H1 (cell line): ENCODE measurements around the gene GRIA1. TPM values are rescaled to one million over a fixed set of nuclear protein-coding genes. Genes with fewer than 3 reads are reported as not detected.

Experiments used
- CTCF ChIA-PET: fragments of 300-600 bp; sonication (Branson Sonifier 250); formaldehyde crosslinking; loops from one replicate; lab custom pipeline; 2021; ENCODE audit not compliant: partially characterized antibody; lab: Charles Lee
- POLR2A ChIA-PET: fragments of 300-600 bp; sonication (Branson Sonifier 250); formaldehyde crosslinking; loops from one replicate; lab custom pipeline; 2021; ENCODE audit warnings: inconsistent platforms; ENCODE audit not compliant: partially characterized antibody; lab: Charles Lee
- DNase-seq, 2 experiments: peaks; one replicate each; pipeline versions ENCODE4 v3.0.0 to v3.0.0-alpha.2; 2010 to 2022; ENCODE audit warnings: low spot score in 2 of 2, low read depth in 1 of 2, mixed read lengths in 1 of 2
- FAIRE-seq: peaks from 2 replicates; lab custom pipeline; 2011; peaks lifted over from hg19 to GRCh38; lab: Jason Lieb, UNC
- H2AFZ ChIP-seq: 2 replicates; pipeline ENCODE4 v1.8.1; 2012; ENCODE audit warnings: low read length, inconsistent platforms
- H2AK5ac ChIP-seq: 2 replicates; pipeline ENCODE4 v1.6.1; 2013; ENCODE audit warnings: low read depth, low read length
- H2BK120ac ChIP-seq: replicated peaks from 2 replicates; pipeline ENCODE3; 2013; ENCODE audit warnings: low read depth, low read length, inconsistent platforms
- H2BK12ac ChIP-seq: 2 replicates; pipeline ENCODE4 v1.6.1; 2013; ENCODE audit warnings: low read depth, low read length
- H2BK15ac ChIP-seq: 2 replicates; pipeline ENCODE4 v1.6.1; 2013; ENCODE audit warnings: low read length
- H2BK20ac ChIP-seq: 2 replicates; pipeline ENCODE4 v1.6.1; 2013; ENCODE audit warnings: low read length
- H2BK5ac ChIP-seq: 2 replicates; pipeline ENCODE4 v1.6.1; 2013; ENCODE audit warnings: low read depth, low read length
- H3K14ac ChIP-seq: 2 replicates; pipeline ENCODE4 v1.6.1; 2013; ENCODE audit warnings: inconsistent platforms; ENCODE audit not compliant: insufficient read length
- H3K18ac ChIP-seq: 2 replicates; pipeline ENCODE4 v1.6.1; 2013; ENCODE audit warnings: low read length; ENCODE audit errors: extremely low read depth
- H3K23ac ChIP-seq: 2 replicates; pipeline ENCODE4 v1.6.1; 2013; ENCODE audit warnings: inconsistent platforms; ENCODE audit not compliant: insufficient read length
- H3K23me2 ChIP-seq: 2 replicates; pipeline ENCODE4 v1.6.1; 2013; ENCODE audit warnings: low read depth, low read length
- H3K27ac ChIP-seq: 2 replicates; pipeline ENCODE4 v1.6.1; 2011; ENCODE audit warnings: low read depth, low read length, inconsistent platforms
- H3K27me3 ChIP-seq, 4 experiments: replicated peaks in 1 of 4; 1 replicate in 1 of 4; 2 replicates in 3 of 4; pipeline versions ENCODE4 v1.6.1 to v1.8.1; 2011 to 2013; ENCODE audit warnings: low read length in 3 of 4, mild to moderate bottlenecking in 3 of 4, inconsistent platforms in 2 of 4, mixed read lengths in 2 of 4, moderate library complexity in 1 of 4; ENCODE audit not compliant: control insufficient read depth in 3 of 4, insufficient read depth in 3 of 4; ENCODE audit errors: extremely low read depth in 1 of 4
- H3K36me3 ChIP-seq, 4 experiments: 2 replicates each; pipeline versions ENCODE4 v1.6.1 to v1.8.1; 2011 to 2013; ENCODE audit warnings: mild to moderate bottlenecking in 4 of 4, low read length in 3 of 4, moderate library complexity in 2 of 4, control low read depth in 1 of 4, inconsistent platforms in 1 of 4; ENCODE audit not compliant: insufficient read depth in 4 of 4, control insufficient read depth in 2 of 4
- H3K4ac ChIP-seq: replicated peaks from 2 replicates; pipeline ENCODE3; 2013; ENCODE audit warnings: low read length, low read depth, mixed read lengths, inconsistent platforms; ENCODE audit not compliant: insufficient read length
- H3K4me1 ChIP-seq, 4 experiments: replicated peaks in 1 of 4; 1 replicate in 1 of 4; 2 replicates in 3 of 4; pipeline versions ENCODE4 v1.6.1 to v1.8.1; 2011 to 2013; ENCODE audit warnings: low read length in 3 of 4, inconsistent platforms in 2 of 4, mixed read lengths in 1 of 4; ENCODE audit not compliant: insufficient read depth in 4 of 4, control insufficient read depth in 3 of 4
- H3K4me2 ChIP-seq, 2 experiments: 2 replicates each; pipeline versions ENCODE4 v1.6.1 to v1.8.1; 2011 to 2013; ENCODE audit warnings: low read depth in 2 of 2, low read length in 2 of 2, control low read depth in 1 of 2, inconsistent platforms in 1 of 2, mild to moderate bottlenecking in 1 of 2; ENCODE audit not compliant: insufficient read depth in 1 of 2
- H3K4me3 ChIP-seq, 4 experiments: fragments of 200-600, 300-600 bp in 1 of 4; sonication (generic), shearing (Covaris generic), sonication (Bioruptor Twin) in 1 of 4; 2 replicates each; pipeline versions ENCODE4 v1.5.1 to v1.8.1; 2011 to 2016; ENCODE audit warnings: low read length in 4 of 4, low read depth in 3 of 4, control low read depth in 2 of 4, inconsistent platforms in 2 of 4, mild to moderate bottlenecking in 2 of 4, mixed read lengths in 1 of 4, moderate library complexity in 1 of 4; ENCODE audit not compliant: insufficient read depth in 2 of 4; ENCODE audit errors: extremely low read depth in 1 of 4
- H3K56ac ChIP-seq: replicated peaks from 2 replicates; pipeline ENCODE3; 2013; ENCODE audit warnings: low read depth, mild to moderate bottlenecking, mixed read lengths, low read length, inconsistent platforms; ENCODE audit not compliant: insufficient read length
- H3K79me1 ChIP-seq: 2 replicates; pipeline ENCODE4 v1.6.1; 2013; ENCODE audit warnings: low read depth, low read length, control low read depth
- H3K79me2 ChIP-seq, 2 experiments: 2 replicates each; pipeline versions ENCODE4 v1.6.1 to v1.8.1; 2012 to 2013; ENCODE audit warnings: low read length in 2 of 2, mild to moderate bottlenecking in 2 of 2, inconsistent platforms in 1 of 2; ENCODE audit not compliant: insufficient read depth in 2 of 2, control insufficient read depth in 1 of 2
- H3K9ac ChIP-seq, 4 experiments: replicated peaks in 1 of 4; 1 replicate in 1 of 4; 2 replicates in 3 of 4; pipeline versions ENCODE4 v1.6.1 to v1.8.1; 2011 to 2013; ENCODE audit warnings: low read depth in 3 of 4, low read length in 3 of 4, control low read depth in 2 of 4, mild to moderate bottlenecking in 2 of 4, moderate library complexity in 2 of 4, inconsistent platforms in 1 of 4; ENCODE audit errors: extremely low read depth in 1 of 4
- H3K9me3 ChIP-seq, 2 experiments: 2 replicates each; pipeline versions ENCODE4 v1.6.1 to v1.8.1; 2012 to 2013; ENCODE audit warnings: mild to moderate bottlenecking in 2 of 2, moderate library complexity in 2 of 2, control low read depth in 1 of 2, inconsistent platforms in 1 of 2, low read depth in 1 of 2, low read length in 1 of 2, mixed read lengths in 1 of 2; ENCODE audit not compliant: insufficient read depth in 2 of 2
- H4K20me1 ChIP-seq, 2 experiments: replicated peaks in 1 of 2; 2 replicates each; pipeline versions ENCODE3 to v1.8.1; 2011 to 2013; ENCODE audit warnings: inconsistent platforms in 2 of 2, low read length in 2 of 2, mild to moderate bottlenecking in 1 of 2; ENCODE audit not compliant: insufficient read depth in 2 of 2, control insufficient read depth in 1 of 2
- H4K5ac ChIP-seq: 2 replicates; pipeline ENCODE4 v1.6.1; 2013; ENCODE audit warnings: low read length, low read depth, mixed read lengths, inconsistent platforms; ENCODE audit not compliant: insufficient read length
- H4K8ac ChIP-seq: 2 replicates; pipeline ENCODE4 v1.8.0; 2013; ENCODE audit warnings: mild to moderate bottlenecking, moderate library complexity, low read length, inconsistent platforms; ENCODE audit not compliant: insufficient read depth; ENCODE audit errors: extremely low read depth
- H4K91ac ChIP-seq: replicated peaks from 2 replicates; pipeline ENCODE3; 2013; ENCODE audit warnings: low read length, mixed read lengths, inconsistent platforms; ENCODE audit not compliant: insufficient read length
- BACH1 ChIP-seq: IDR thresholded peaks from 2 replicates; pipeline ENCODE4 v1.6.1; 2012; ENCODE audit warnings: low read length, improper control_type of control experiment
- BCL11A ChIP-seq, 2 experiments: IDR thresholded peaks; one replicate each; pipeline ENCODE4 v1.6.1; 2011; ENCODE audit warnings: low read depth in 2 of 2, low read length in 2 of 2, mild to moderate bottlenecking in 2 of 2
- CTBP2 ChIP-seq: IDR thresholded peaks from 2 replicates; pipeline ENCODE4 v1.7.0; 2011; ENCODE audit warnings: borderline replicate concordance, mild to moderate bottlenecking, moderate library complexity, mixed read lengths, low read length; ENCODE audit not compliant: insufficient read depth, insufficient read length
- NANOG ChIP-seq: IDR thresholded peaks from 2 replicates; pipeline ENCODE4 v1.6.1; 2011; ENCODE audit warnings: low read length, low read depth, mild to moderate bottlenecking, inconsistent platforms; ENCODE audit not compliant: insufficient read depth, poor library complexity, severe bottlenecking
- NRF1 ChIP-seq: IDR thresholded peaks from 2 replicates; pipeline ENCODE4 v1.6.1; 2011; ENCODE audit warnings: mild to moderate bottlenecking, low read depth, low read length, improper control_type of control experiment
- SAP30 ChIP-seq: fragments of 300-600 bp; sonication (generic); IDR thresholded peaks from 2 replicates; pipeline ENCODE4 v1.7.1; 2012; ENCODE audit warnings: low read length, moderate library complexity, mild to moderate bottlenecking, inconsistent platforms; ENCODE audit not compliant: insufficient read depth, insufficient replicate concordance
- SP1 ChIP-seq: IDR thresholded peaks from 2 replicates; pipeline ENCODE4 v1.6.1; 2011; ENCODE audit warnings: low read depth, low read length
- WGBS, 2 experiments: shearing (Covaris generic) in 1 of 2; methylation state at CpG; one replicate each; pipeline versions ENCODE4 v1.1.6 to v1.1.7; 2013 to 2015; ENCODE audit warnings: low lambda C conversion rate in 2 of 2, mixed read lengths in 2 of 2, inconsistent platforms in 1 of 2, low coverage in 1 of 2, missing lambda C conversion rate in 1 of 2; ENCODE audit not compliant: insufficient replicate concordance in 2 of 2, insufficient coverage in 1 of 2, insufficient read length in 1 of 2; ENCODE audit errors: extremely low coverage in 1 of 2, missing lambda C conversion rate in 1 of 2; 5-methylcytosine and 5-hydroxymethylcytosine counted together
- polyA plus RNA-seq, 7 experiments: library from polyadenylated mRNA; depleted of rRNA in 3 of 7; stranded (reverse) in 5 of 7; unstranded in 2 of 7; fragments of >200 nt in 5 of 7; fragments of 200-250 nt in 2 of 7; gene quantifications; 1 replicate in 5 of 7; 2 replicates in 1 of 7; 4 replicates in 1 of 7; pipeline versions ENCODE4 v1.2.1 to v1.2.3, GENCODE V29; 2011 to 2013; ENCODE audit warnings: missing spikeins in 2 of 7, mixed read lengths in 2 of 7
- total RNA-seq: library from RNA; stranded (reverse); fragmentation: NEBNext Ultra II Directional; extraction: Animal tissue kit (Norgen Biotek cat#: 25700); gene quantifications from 2 replicates; pipeline ENCODE4 v1.2.1, GENCODE V29; 2021
- TF ChIP-seq, protein P1 (sequence below): IDR thresholded peaks from 2 replicates; pipeline ENCODE4 v1.6.1; 2012; ENCODE audit warnings: inconsistent platforms

The GRIA1 gene
- total and polyA plus RNA-seq, 2 of the 8 experiments (the other 6 are each of a cell fraction or from before 2014, with no cell fraction given) = 0.97 to 2.5 TPM

DNA sequence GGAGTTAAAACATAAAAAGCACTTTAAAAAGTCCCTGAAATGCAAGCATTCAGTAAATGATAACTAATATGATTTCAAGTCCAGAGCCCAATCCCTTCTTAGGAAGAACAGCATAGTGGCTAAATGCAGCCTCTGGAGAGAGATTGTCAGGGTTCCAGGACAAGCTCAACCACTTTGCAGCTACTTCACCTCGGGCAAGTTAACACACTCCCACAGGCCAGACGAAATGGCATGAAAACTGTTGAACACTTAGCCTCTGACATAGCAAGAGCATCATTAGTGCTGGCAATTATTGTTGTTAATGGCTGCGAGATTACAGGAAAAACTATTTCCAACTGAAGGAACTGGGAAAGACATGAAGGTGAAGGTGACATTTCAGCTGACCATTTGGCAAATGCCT, 205.8 kb downstream of the GRIA1 start:
- FAIRE-seq (no peak), DNase-seq (no peak)
- Histone ChIP-seq H3K4me1 (no peaks in the 10 kb centered on the region), H3K23ac (no peak overlapping the region), H2AK5ac (no peak overlapping the region), H3K4me3 (no peak overlapping the region), H3K79me1 (no peaks in the 10 kb centered on the region), H3K4ac (no peak overlapping the region), H3K56ac (no peak overlapping the region), H2BK5ac (no peak overlapping the region), H2AFZ (no peak overlapping the region), H4K5ac (no peak overlapping the region), H3K27me3 (no peaks in the 10 kb centered on the region), H3K9me3 (no peaks in the 10 kb centered on the region), H4K20me1 (no peaks in the 10 kb centered on the region), H4K91ac (no peak overlapping the region), H4K8ac (no peak overlapping the region), H3K9ac (no peak overlapping the region), H3K14ac (no peak overlapping the region), H2BK120ac (no peak overlapping the region), H3K4me2 (no peak overlapping the region), H2BK15ac (no peak overlapping the region), H3K23me2 (no peaks in the 10 kb centered on the region), H3K18ac (no peak overlapping the region), H3K27ac (no peak overlapping the region), H3K36me3 (no peaks in the 10 kb centered on the region), H3K79me2 (no peaks in the 10 kb centered on the region), H2BK20ac (no peak overlapping the region), H2BK12ac (no peak overlapping the region)
- ChIA-PET POLR2A (no interaction called here), CTCF (interaction anchor here (0.6 kb wide), 1 partner anchor 247 kb away, joined by 3 read pairs; no protein-coding TSS in a partner anchor)
- 89% methylated on average over 3 of the region's 3 CpGs; no CpG with 5 or more reads in 1 of the 2 experiments for WGBS, 2 experiments
- TF ChIP-seq, protein P1, sequence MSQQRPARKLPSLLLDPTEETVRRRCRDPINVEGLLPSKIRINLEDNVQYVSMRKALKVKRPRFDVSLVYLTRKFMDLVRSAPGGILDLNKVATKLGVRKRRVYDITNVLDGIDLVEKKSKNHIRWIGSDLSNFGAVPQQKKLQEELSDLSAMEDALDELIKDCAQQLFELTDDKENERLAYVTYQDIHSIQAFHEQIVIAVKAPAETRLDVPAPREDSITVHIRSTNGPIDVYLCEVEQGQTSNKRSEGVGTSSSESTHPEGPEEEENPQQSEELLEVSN = no peak
- TF ChIP-seq CTBP2 = no peak
- TF ChIP-seq NANOG = no peak
- TF ChIP-seq BACH1 = no peak
- TF ChIP-seq SAP30 = no peak
- no peak for TF ChIP-seq SP1
- TF ChIP-seq BCL11A (IDR thresholded peaks at IDR 0.05; ENCODE audit: low read depth in 2 of 2, low read length in 2 of 2) = no peak
- no peak for TF ChIP-seq NRF1
